Stimulated activated CD8-positive, alpha-beta memory T cell treated with anti-CD3 and anti-CD28 coated beads, Interleukin-4, amount 100 ng/mL, for 24 hours (primary cell): ENCODE results near the gene KL.

Experiments used
- DNase-seq: peaks from one replicate; pipeline ENCODE4 v3.0.0-alpha.2; 2020; ENCODE audit warnings: low read depth

KL gene

DNA sequence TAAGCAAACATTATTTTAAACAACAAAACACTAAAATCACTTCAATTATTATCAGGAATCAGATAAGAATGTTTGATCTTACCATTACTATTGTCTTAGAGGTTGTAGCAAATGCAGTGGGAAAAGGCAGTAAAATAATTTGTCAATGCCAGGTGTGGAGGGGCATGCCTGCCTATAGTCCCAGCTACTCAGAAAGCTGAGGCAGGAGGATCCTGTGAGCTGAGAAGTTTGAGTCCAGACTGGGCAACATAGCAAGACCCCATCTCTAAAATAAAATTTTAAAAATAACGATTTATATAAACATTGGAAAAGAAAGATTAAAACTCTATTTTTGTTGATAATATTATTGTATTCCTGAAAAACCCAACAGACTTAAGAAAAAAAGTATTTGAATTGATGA, 66.8 kb downstream of the KL start:
- DNase-seq: no peak

DNA sequence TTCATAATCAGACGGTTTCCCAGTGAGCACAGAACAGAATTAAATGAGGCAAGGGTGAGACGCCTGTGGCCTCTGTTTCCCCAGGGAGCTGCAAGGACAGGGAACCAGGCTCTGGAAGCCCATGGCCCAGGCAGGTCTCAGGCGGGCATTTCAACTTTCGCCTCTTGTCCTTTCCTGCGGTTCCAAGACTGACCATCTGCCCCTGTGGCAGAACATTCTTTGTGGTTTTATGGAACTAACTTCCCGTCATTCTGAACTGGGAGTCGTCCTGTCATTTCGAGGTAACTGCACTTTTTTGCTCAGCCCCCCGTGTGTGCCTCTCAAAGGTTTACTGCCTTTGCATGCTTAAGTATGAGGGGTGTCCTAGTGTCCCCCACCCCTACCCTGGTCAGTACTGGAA, 70.9 kb downstream of the KL start:
- DNase-seq: no peak

DNA sequence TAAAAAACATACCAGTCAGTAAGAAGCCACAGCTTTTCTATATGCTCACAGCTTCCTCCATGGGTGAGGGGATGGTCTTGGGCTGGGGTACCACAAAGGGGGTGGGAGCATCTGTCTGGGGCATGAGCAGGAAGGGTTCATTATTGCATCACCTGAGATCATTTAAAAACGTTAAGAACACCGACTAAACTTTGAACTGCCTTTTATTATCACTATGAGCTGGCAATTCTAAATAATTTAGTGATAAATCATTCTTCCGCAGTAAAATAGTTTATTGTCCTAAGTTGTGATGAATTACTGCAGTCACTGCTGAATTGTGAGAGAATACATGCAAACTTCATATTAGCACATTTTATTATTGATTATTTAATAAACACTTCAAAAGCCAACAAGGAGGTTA, 71.6 kb downstream of the KL start:
- DNase-seq: no peak

DNA sequence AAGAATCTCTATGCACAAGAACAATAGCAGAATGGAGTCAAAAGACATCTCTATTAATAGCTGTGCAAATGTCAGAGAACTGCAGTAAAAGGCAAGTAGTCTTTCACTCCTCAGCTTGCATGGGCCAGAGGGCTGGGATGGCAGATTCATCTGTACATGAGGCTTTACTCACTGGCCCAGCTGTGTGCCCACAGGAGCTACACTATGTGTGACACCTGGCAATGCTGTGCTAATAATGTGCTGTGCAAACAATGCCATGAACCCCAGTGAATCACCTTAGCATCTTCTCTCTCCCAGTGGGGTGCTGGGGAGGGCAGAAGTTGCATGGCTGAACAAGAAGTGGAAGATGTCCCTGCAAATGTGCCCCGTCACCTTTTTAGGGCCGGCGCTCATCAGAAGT, 73.1 kb downstream of the KL start:
- DNase-seq: no peak

GRCh38 chr13:33090755-33091414, 74.7 kb downstream of the KL start:
- DNase-seq: no peak

- DNase-seq: no peak
These were observed 75.2 kb downstream of the KL start for GRCh38 chr13:33091415-33091774.

GRCh38 chr13:33092073-33092987, 76.1 kb downstream of the KL start:
- DNase-seq: no peak

GRCh38 chr13:33096886-33097605, 80.8 kb downstream of the KL start:
- no peak for DNase-seq

- no peak for DNase-seq
These were observed 83.6 kb downstream of the KL start for GRCh38 chr13:33099860-33100259.

GRCh38 chr13:33100886-33101285, 84.7 kb downstream of the KL start:
- no peak for DNase-seq

- DNase-seq: no peak
These were observed 85.6 kb downstream of the KL start for GRCh38 chr13:33101835-33102234.

DNA sequence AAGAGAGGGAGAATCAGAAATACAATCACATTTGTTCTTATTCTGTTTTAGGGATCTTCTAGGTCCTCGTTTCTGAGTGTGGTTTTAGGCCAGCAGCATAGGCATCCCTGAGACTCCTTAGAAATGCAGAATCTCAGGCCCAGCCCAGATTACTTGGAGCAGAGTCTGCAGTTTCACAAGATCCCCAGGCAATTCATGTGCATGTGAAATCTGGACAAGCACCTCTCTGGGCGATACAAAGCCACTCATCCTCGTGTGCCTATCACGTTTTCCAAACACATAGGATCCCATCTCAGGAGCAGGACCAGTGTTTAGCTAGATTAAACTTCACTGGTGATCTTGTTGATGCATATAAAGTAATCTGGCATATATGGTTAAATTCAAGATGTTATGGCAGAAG, 87.2 kb downstream of the KL start:
- no peak for DNase-seq

DNA sequence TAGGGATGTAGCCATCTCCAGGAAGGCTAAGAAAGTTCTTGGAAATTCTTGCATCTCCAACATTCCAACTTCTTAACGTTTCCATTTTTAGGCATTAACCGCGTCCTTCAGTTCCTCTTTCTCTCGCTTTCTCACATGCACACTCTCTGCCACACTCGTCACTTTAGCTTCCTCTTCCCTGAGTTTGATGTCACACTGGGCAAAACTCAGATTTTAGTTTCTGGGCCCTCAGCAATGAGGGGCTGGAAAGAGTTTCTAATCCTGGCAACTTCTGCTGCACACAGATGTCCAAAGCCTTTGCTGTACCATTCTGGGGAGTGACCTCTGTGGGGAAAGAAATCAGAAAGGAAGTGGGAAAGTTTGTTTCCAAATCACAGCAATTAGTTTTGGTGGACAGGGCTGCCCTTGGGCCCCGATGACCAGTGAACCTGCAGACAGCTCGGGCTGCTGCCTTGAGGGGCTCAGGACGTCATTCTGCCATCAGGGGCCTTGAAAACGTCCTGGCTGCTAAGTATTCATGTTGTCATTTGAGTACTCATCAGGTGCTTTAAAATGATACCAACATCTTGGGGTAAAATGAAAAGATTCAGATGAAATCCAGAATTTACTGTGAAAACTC, 89.3 kb downstream of the KL start:
- DNase-seq: no peak

DNA sequence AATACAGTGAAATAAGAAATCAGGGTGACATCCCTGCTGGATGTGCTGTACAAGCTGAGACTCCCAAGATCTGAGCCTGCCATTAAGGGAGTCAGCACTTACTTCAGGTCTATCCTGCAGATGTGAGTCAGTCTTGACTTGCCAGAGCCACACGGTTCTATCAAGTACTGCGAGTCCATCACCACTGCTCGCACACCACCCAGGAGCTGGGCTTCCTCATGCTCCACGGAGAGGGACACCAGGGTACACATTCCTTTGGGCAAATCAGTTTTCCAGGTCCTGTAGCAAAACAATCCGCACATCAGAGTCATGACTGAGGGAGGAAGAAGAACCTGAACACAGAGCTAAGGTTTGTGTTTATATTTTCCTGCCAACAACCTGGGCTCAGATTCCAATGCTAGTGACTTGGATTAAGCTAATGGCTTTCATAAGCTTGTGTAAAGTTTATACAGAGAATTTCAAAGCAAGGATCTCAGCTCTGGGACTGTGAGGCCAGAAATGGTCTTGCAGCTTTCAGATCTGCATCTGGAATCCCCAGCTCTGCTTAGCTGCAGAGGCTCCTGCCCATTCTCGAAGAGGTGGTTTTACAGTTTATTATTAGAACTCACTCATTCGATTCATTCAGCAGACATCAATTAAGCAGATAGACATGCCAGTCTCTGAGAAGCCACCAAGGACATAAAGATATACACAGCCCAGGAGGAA, 90.6 kb downstream of the KL start:
- no peak for DNase-seq

DNA sequence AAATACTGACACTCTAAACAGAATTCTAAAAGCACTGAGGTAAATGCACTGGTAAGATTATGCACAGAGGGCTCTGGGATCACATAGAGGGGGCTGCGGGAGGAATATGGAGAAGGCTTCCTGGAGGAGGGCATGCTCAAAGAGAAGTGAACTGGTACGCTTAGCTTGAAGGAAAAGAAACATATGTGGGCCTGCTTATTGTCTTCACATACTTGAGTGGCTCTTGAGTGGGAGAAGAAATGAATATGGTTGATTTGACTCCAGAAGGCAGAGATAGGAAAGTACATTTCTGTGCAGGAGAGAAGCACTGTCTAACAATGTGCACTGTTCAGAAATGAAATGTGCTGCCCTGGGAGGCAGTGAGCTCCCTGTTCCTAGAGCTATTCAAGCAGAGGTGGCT, 91.1 kb downstream of the KL start:
- DNase-seq: no peak

DNA sequence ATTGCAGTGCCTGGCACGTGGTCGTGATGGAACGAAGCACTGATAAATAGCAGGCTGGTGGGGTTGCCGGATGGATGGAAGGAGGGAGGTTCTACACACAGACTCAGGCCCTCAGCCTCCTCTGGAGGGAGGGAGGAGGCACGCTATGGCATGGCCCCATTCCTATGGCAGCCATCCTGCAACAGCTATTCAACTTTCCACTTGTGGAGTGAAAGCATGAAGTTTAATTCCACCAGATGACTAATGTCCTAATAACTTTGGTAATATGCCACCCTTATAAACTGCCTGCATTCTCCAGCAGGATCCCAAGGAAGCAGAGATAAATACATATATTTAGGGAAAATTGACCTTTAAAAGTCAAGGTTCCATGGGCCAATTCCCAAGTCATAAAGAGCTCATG, 92.4 kb downstream of the KL start:
- DNase-seq: no peak

DNA sequence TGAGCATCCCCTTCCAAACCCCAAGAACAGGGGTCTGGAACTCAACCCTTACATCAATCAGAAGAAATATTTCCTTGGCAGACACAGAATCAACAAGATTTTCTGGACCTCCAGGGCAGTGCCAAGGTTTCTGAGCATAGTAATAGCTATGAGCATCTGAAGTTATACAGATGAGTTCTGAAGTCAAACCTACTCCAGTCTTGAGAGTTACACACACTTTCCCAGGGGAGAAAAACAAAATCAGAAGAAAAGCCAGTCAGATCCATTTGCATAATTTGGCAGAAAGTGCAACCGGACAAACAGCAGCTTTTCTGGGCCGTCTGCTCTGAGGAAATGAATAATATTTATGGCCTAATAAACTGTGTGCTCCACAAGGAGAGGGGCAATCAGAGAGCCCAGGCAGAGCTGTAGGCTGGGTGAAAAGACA, 93.1 kb downstream of the KL start:
- DNase-seq: no peak

- no peak for DNase-seq
These were observed 93.6 kb downstream of the KL start for GRCh38 chr13:33109801-33110200.

DNA sequence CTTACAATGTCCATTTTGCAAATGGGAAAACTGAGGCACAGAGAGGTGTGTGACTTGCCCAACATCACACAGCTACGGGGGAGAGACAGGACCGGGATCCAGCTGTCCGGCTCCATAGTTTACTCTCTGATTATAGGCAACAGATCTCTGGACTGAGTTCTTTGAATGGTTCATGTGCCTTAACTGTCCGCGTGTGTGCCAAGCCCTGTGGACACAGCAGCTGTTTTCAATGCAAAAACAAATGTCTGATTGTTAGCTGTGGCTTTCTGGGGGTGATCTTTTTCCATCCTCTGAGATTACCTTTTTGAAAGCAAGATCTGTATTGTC, 94.1 kb downstream of the KL start:
- DNase-seq: no peak

DNA sequence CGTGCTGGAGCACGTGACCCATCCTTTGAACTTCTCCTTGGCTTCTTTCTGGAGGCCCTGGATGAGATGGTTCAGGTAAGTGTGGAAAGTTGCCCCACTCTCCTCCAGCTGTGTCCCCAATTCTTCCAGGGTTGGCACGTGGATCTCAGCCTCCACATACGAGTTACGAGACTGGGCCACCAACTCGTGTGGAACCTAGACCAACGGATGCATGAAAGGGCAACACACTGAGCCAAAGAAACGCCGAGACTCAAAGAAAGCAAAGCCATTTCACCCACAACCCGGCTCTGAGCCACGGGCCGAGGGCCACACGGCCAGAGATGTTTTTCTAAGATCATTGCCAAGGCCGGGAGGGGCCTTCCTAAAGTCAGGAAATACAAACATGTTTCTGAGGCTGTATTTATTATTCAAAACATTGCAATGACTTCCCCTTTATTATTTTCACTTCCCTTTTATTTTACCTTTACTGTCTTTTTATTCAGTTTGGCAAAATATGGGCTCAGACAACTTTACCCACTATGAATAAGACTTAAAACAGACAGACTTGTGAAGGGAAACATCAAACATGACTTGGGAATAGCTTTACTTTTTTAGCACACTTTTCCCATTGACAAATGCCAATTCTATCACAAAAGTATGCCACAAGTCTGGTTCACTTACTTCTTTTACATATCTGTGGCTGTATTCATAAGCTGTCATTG, 94.6 kb downstream of the KL start:
- DNase-seq: no peak

DNA sequence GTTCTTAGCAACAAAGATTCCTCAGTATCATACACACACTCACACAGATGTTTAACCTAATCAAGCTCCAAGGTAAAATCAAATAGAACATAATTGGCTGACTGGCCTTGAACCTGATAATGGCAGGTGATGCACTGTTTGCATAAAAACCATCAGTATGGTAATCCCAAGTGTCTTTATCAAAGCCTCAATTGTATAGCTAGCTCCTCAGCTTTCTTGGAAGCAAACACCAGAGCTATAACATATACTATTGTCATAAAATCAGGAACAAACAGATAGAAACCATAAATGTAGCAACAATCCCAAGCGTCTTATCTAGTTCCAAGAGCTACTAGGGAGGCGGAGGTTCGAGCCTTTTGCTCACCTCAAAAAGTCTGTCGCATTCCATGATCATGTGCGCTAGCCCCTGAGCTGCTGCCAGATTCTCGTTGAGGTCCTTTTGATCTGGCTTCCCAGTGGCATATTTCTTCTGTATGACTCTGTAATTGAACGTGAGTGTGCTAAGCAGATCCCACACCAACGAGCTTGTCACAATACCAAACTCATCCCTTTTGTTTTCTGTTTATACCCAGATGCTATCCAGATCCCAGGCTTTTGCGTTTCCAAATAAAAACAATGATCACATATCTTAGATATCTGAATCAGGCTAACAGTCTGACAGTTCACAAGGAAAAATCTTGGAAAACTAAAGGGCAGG, 95.3 kb downstream of the KL start:
- DNase-seq: no peak
